K562 treated with DMSO at 1 percent for 12 hours (cell line): ENCODE data around the gene NSRP1. TPM values are rescaled to one million over a fixed set of nuclear protein-coding genes. Genes with fewer than 3 reads are reported as not detected.

Source experiments
- total RNA-seq: library from RNA; unstranded; fragments of 300-600 nt; gene quantifications from 2 replicates; pipeline ENCODE4 v1.2.3, GENCODE V29; 2022; ENCODE audit not compliant: insufficient read depth

Gene NSRP1, protein sequence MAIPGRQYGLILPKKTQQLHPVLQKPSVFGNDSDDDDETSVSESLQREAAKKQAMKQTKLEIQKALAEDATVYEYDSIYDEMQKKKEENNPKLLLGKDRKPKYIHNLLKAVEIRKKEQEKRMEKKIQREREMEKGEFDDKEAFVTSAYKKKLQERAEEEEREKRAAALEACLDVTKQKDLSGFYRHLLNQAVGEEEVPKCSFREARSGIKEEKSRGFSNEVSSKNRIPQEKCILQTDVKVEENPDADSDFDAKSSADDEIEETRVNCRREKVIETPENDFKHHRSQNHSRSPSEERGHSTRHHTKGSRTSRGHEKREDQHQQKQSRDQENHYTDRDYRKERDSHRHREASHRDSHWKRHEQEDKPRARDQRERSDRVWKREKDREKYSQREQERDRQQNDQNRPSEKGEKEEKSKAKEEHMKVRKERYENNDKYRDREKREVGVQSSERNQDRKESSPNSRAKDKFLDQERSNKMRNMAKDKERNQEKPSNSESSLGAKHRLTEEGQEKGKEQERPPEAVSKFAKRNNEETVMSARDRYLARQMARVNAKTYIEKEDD
- total RNA-seq, result 18.2 and 22.9 TPM in 2 replicates

DNA sequence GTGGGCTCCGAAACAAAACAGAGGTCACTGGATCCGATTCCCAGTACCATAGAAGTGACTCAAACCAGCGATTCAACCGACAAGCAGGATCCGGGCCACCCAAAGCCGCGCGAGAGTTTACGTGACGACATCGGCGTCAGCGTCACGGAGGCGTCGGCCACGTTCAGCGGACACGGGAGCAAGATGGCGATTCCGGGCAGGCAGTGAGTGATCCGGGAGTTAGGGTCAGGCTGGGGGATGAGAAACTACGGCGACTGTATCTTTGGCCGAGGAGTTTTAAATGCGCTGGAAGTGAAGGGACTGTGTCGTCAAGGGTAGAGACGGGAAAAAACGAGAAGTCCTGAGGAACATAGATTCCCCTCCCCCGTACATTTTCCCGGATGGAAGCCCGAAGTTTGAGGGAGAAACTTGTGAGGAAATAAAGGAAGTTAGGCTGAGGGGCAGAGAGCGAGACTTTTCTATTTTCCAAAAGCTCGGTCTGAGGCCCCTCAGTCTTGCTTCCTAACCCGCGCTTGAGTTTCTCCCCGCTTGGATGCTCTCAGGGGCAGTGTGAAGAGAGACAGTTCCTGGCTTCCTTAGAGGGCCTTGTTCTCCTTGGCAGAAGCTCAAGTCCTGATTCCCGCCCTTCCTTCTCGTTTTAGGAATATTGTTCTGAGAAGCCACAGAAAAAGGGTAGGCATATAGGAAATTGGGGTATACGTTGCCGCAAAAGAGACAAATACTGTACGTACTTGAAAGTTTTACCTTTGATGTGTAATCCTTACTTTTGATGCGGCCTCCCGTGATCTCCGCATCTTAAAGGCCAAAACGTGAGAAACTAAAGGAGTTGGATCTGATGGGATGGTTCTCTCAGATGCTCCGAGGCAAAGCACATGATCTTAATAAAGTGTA lies at the start of gene NSRP1:
TSS of gene NSRP1 (plus strand) at position 156 of the 891 bp plus-strand sequence. CDS start at position 184, 28 bp downstream.

DNA sequence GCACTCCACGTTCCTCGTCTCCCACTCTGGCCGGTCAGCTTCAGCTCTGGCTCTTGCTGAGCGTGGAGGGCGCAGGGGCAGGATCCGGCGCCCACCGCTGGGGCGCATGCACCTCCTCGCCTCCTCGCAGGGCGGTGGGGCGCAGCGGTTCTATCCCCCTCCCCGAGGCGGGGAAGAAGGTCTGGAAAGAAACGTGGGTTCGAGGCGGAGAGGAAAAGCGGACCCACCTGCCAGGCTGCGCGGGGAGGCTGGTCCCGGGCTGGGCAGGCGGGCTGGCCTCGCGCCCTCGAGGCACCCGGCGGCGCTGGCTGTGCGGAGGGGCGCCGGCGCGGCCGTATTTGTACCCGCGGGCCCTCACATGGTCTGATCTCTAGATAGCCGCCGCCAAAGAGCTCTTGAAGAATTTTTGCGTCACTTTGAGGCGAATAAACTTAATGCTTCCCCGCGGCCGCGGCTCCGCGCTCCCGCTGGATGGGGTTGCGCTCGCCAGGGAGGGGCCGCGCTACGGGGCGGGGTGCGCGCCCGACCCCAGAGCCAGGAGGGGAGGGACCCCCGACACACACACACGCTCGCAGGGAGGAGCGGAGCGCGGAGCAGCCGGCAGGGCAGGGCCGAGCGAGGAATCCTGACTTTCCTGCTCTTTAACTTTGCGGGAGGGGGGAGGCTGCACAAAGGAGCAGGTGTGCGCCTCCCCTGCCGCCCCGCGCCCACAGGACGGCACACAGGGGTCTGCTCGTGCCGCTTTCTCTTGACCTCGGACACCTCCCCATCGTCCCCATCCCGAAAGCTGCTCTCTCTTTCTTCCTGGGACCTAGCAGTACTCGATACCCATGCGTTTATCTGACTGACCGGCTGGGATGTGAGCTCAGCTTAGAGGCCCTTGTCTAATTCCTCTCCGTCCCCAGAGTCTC lies 119.0 kb downstream of the NSRP1 start, which contains the start of gene SLC6A4:
TSS of gene SLC6A4 (minus strand) at position 312 of the 911 bp plus-strand sequence. CDS start 13,739 bp downstream, outside the sequence.

Other genes with a start within 250 kb of the NSRP1 start
- 8.2 and 10.4 TPM in 2 replicates for gene SSH2, start 186.6 kb upstream of the NSRP1 start, total RNA-seq
- gene EFCAB5, start 175.2 kb upstream of the NSRP1 start, total RNA-seq, result not detected in 2 replicates
- 0.77 TPM in 1 of 2 replicates, not detected in the other for gene SLC6A4, start 118.9 kb downstream of the NSRP1 start, total RNA-seq
- 40.9 and 68.1 TPM in 2 replicates for gene BLMH, start 175.1 kb downstream of the NSRP1 start, total RNA-seq
- gene TMIGD1, start 217.2 kb downstream of the NSRP1 start, total RNA-seq, result not detected in 2 replicates